Parathyroid adenoma (tissue), 2 donors: ENCODE results near the gene PKNOX2.

ENCODE experiments used
- H2AFZ ChIP-seq: fragments of 300-600 bp; sonication (generic); one replicate; pipeline ENCODE4 v1.7.0; 2017; ENCODE audit warnings: antibody characterized with exemption, mild to moderate bottlenecking
- H3K27ac ChIP-seq: fragments of 300-600 bp; sonication (generic); one replicate; pipeline ENCODE4 v1.7.0; 2017
- H3K27me3 ChIP-seq: fragments of 300-600 bp; sonication (generic); one replicate; pipeline ENCODE4 v1.7.0; 2017; ENCODE audit warnings: low read length; ENCODE audit not compliant: control insufficient read depth, insufficient read depth
- H3K36me3 ChIP-seq: fragments of 300-600 bp; sonication (generic); one replicate; pipeline ENCODE4 v1.7.0; 2017; ENCODE audit warnings: low read length; ENCODE audit not compliant: control insufficient read depth, insufficient read depth
- H3K4me1 ChIP-seq: fragments of 300-600 bp; sonication (generic); one replicate; pipeline ENCODE4 v1.7.0; 2017; ENCODE audit warnings: control low read depth
- H3K4me2 ChIP-seq: fragments of 300-600 bp; sonication (generic); one replicate; pipeline ENCODE4 v1.7.0; 2017; ENCODE audit warnings: low read length
- H3K4me3 ChIP-seq: fragments of 300-600 bp; sonication (generic); one replicate; pipeline ENCODE4 v1.7.0; 2017; ENCODE audit warnings: low read depth, low read length
- H3K79me2 ChIP-seq: fragments of 300-600 bp; sonication (generic); one replicate; pipeline ENCODE4 v1.7.0; 2017; ENCODE audit warnings: control low read depth
- H3K9ac ChIP-seq: fragments of 300-600 bp; sonication (generic); one replicate; pipeline ENCODE4 v1.7.0; 2017; ENCODE audit warnings: mild to moderate bottlenecking
- H3K9me3 ChIP-seq: fragments of 300-600 bp; sonication (generic); one replicate; pipeline ENCODE4 v1.7.0; 2017; ENCODE audit warnings: low read length; ENCODE audit not compliant: control insufficient read depth
- CTCF ChIP-seq: fragments of 300-600 bp; sonication (generic); IDR thresholded peaks from one replicate; pipeline ENCODE4 v1.7.0; 2017; ENCODE audit warnings: antibody characterized with exemption, mild to moderate bottlenecking
- donor health status: primary hyperparathyroidism.

The PKNOX2 gene

GRCh38 chr11:125397421-125397820 lies 232.9 kb downstream of the PKNOX2 start:
- Histone ChIP-seq H2AFZ (no peak overlapping the region), H3K4me2 (no peak overlapping the region), H3K27me3 (no peaks in the 10 kb centered on the region), H3K9ac (no peak overlapping the region), H3K4me1 (no peaks in the 10 kb centered on the region), H3K36me3 (no peaks in the 10 kb centered on the region), H3K79me2 (no peaks in the 10 kb centered on the region), H3K4me3 (no peak overlapping the region), H3K27ac (no peak overlapping the region), H3K9me3 (no peaks in the 10 kb centered on the region)
- TF ChIP-seq CTCF, result no peak

- Histone ChIP-seq H3K4me2 (no peak overlapping the region), H3K9me3 (no peaks in the 10 kb centered on the region), H3K4me1 (no peaks in the 10 kb centered on the region), H3K27me3 (no peaks in the 10 kb centered on the region), H3K27ac (no peak overlapping the region), H2AFZ (no peak overlapping the region), H3K79me2 (no peaks in the 10 kb centered on the region), H3K4me3 (no peak overlapping the region), H3K36me3 (no peaks in the 10 kb centered on the region), H3K9ac (no peak overlapping the region)
- TF ChIP-seq CTCF, result no peak
Observed at GRCh38 chr11:125398475-125398874, 233.9 kb downstream of the PKNOX2 start.

GRCh38 chr11:125398994-125399640 lies 234.6 kb downstream of the PKNOX2 start:
- no peak for TF ChIP-seq CTCF
- H3K4me3 ChIP-seq, result no peak overlapping the region
- no peaks in the 10 kb centered on the region for H3K9me3 ChIP-seq
- no peaks in the 10 kb centered on the region for H3K4me1 ChIP-seq
- no peak overlapping the region for H2AFZ ChIP-seq
- no peak overlapping the region for H3K4me2 ChIP-seq
- H3K27me3 ChIP-seq, result no peaks in the 10 kb centered on the region
- H3K27ac ChIP-seq, result no peak overlapping the region
- H3K9ac ChIP-seq, result no peak overlapping the region
- no peaks in the 10 kb centered on the region for H3K79me2 ChIP-seq
- no peaks in the 10 kb centered on the region for H3K36me3 ChIP-seq

- Histone ChIP-seq H3K4me1 (no peaks in the 10 kb centered on the region), H2AFZ (no peak overlapping the region), H3K9ac (no peak overlapping the region), H3K9me3 (no peaks in the 10 kb centered on the region), H3K4me3 (no peak overlapping the region), H3K4me2 (no peak overlapping the region), H3K36me3 (no peaks in the 10 kb centered on the region), H3K79me2 (no peaks in the 10 kb centered on the region), H3K27ac (no peak overlapping the region), H3K27me3 (no peaks in the 10 kb centered on the region)
- no peak for TF ChIP-seq CTCF
Observed at GRCh38 chr11:125399945-125400344, 235.4 kb downstream of the PKNOX2 start.

GRCh38 chr11:125401235-125401634 lies 236.7 kb downstream of the PKNOX2 start:
- TF ChIP-seq CTCF, result no peak
- Histone ChIP-seq H3K4me3 (no peak overlapping the region), H3K27me3 (no peaks in the 10 kb centered on the region), H3K9me3 (no peaks in the 10 kb centered on the region), H3K27ac (no peak overlapping the region), H3K4me2 (no peak overlapping the region), H3K4me1 (no peaks in the 10 kb centered on the region), H3K79me2 (no peaks in the 10 kb centered on the region), H3K36me3 (no peaks in the 10 kb centered on the region), H2AFZ (no peak overlapping the region), H3K9ac (no peak overlapping the region)
